Peyer's patch (tissue), 4 donors: Measurements from ENCODE around the gene TGFBR1.

Experiments used
- POLR2A ChIP-seq, 2 donors: fragments of 450-650 bp; IDR thresholded peaks; one replicate each; pipeline ENCODE4 v1.5.1; 2017; ENCODE audit warnings: antibody characterized with exemption in 2 of 2, mild to moderate bottlenecking in 2 of 2, moderate library complexity in 2 of 2
- TF ChIP-seq, protein P1 (sequence below), 6 experiments: fragments of 450-650 bp in 4 of 6; fragments of 200-600 bp in 2 of 6; sonication (generic) in 1 of 6; IDR thresholded peaks; one replicate each; pipeline ENCODE4 v1.5.1; 2017 to 2019; ENCODE audit warnings: antibody characterized with exemption in 6 of 6, mild to moderate bottlenecking in 3 of 6, moderate library complexity in 1 of 6

DNA sequence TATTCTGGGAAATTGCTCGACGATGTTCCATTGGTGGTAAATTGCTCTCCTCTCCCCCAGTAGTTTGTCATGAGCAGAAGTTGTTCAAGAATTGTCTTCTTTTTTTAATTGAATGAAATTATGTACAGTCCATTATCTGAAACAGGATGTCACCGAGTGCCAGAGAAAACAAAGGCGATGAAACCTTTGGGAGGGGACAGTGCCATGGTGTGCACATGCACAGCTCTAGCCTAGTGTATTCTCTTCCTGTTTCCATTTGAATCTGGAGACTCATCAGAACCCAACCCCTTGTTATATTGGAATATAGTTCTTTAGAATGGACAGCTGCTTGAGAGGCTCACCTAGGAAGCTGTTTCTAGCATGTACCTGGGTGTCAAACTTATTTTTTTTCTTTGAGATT lies 41.7 kb downstream of the TGFBR1 start:
- no peak for TF ChIP-seq POLR2A (IDR thresholded peaks at IDR 0.05)
- TF ChIP-seq, protein P1, sequence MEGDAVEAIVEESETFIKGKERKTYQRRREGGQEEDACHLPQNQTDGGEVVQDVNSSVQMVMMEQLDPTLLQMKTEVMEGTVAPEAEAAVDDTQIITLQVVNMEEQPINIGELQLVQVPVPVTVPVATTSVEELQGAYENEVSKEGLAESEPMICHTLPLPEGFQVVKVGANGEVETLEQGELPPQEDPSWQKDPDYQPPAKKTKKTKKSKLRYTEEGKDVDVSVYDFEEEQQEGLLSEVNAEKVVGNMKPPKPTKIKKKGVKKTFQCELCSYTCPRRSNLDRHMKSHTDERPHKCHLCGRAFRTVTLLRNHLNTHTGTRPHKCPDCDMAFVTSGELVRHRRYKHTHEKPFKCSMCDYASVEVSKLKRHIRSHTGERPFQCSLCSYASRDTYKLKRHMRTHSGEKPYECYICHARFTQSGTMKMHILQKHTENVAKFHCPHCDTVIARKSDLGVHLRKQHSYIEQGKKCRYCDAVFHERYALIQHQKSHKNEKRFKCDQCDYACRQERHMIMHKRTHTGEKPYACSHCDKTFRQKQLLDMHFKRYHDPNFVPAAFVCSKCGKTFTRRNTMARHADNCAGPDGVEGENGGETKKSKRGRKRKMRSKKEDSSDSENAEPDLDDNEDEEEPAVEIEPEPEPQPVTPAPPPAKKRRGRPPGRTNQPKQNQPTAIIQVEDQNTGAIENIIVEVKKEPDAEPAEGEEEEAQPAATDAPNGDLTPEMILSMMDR (IDR thresholded peaks at IDR 0.05), result no peak
